ENCODE measurements around the gene ZNF200. TPM values are rescaled to one million over a fixed set of nuclear protein-coding genes. Genes with fewer than 3 reads are reported as not detected.

The ZNF200 gene
- polyA plus RNA-seq, 1 donor: 5.9 TPM

DNA sequence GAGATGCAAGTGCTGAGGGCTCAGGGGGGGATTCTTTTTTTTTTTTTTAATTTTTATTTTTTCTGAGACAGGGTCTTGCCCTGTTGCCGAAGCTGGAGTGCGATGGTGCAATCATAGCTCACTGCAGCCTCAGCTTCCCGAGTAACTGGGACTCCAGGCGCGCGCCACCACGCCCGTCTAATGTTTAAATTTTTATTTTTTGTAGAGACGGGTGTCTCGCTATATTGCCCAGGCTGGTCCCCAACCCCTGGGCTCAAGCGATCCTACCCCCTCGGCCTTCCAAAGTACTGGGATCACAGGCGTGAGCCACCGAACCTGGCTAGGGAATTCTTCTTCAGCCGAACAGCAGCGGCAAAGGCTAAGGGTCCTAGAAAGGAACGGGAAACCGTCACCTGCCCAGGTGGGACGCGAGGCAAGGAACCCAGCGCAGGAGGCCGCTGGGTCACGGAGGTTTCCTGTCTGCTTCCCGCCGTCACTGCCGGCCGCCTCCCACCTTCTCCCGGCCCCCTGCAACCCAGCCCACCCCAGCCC, 60.3 kb downstream of the ZNF200 start:
- no peak for DNase-seq

DNA sequence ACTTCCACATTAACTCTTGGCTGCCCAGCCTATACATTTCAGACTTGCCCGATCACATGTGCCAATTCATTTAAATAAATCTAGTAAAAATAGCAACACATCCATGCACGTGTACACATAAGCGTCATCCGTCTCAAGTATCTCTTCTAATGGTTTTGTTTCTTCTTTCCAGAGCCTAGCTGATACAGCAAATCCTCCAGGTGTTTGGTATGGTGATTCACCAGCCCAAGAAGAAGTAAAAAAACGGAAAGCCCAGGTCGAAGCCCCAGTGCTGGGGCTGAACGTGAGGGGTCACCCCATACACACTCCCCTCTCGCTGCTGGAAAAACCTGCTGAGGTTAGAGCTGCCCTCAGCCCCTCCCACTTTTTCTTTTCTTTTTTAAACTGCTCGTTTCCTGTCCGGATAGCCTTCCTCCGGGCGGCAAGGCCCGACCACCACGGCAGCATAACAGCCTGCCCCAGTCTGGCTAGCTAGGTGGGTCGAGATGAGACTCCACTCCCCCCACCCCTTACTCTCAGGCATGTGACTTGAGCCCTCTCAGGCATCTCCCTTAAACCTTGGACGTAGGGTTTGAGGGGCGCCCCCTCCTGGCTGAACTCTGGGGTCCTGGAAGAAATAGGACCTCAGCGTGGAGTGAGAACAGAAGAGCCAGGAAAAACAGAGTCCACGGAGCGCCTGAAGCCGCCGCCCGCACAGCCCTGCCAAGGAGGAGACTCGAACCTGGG, 60.9 kb downstream of the ZNF200 start:
- no peak for DNase-seq

Other genes with a start within 250 kb of the ZNF200 start
- gene CLDN9, start 222.2 kb downstream of the ZNF200 start, polyA plus RNA-seq (ENCODE audit: insufficient read length): 2.2 TPM
- gene CLDN6, start 217.0 kb downstream of the ZNF200 start, polyA plus RNA-seq (ENCODE audit: insufficient read length): 0.32 TPM
- 42.5 TPM for gene TNFRSF12A, start 214.8 kb downstream of the ZNF200 start, polyA plus RNA-seq (ENCODE audit: insufficient read length)
- gene HCFC1R1, start 211.2 kb downstream of the ZNF200 start, polyA plus RNA-seq (ENCODE audit: insufficient read length): 121 TPM
- gene THOC6, start 211.1 kb downstream of the ZNF200 start, polyA plus RNA-seq (ENCODE audit: insufficient read length): 21.8 TPM
- gene BICDL2, start 198.2 kb downstream of the ZNF200 start, polyA plus RNA-seq (ENCODE audit: insufficient read length): not detected
- 2.1 TPM for gene MMP25, start 188.6 kb downstream of the ZNF200 start, polyA plus RNA-seq (ENCODE audit: insufficient read length)
- 161 TPM for gene IL32, start 169.5 kb downstream of the ZNF200 start, polyA plus RNA-seq (ENCODE audit: insufficient read length)
- 0.34 TPM for gene ZSCAN10, start 135.9 kb downstream of the ZNF200 start, polyA plus RNA-seq (ENCODE audit: insufficient read length)
- 15.1 TPM for gene ZNF205, start 122.6 kb downstream of the ZNF200 start, polyA plus RNA-seq (ENCODE audit: insufficient read length)
- 15.5 TPM for gene ZNF213, start 100.1 kb downstream of the ZNF200 start, polyA plus RNA-seq (ENCODE audit: insufficient read length)
- not detected for gene OR1F1, start 47.0 kb downstream of the ZNF200 start, polyA plus RNA-seq (ENCODE audit: insufficient read length)
- 0.40 TPM for gene MEFV, start 21.5 kb upstream of the ZNF200 start, polyA plus RNA-seq (ENCODE audit: insufficient read length)
- gene ZNF263, start 48.3 kb upstream of the ZNF200 start, polyA plus RNA-seq (ENCODE audit: insufficient read length): 28.4 TPM
- 7.7 TPM for gene TIGD7, start 70.3 kb upstream of the ZNF200 start, polyA plus RNA-seq (ENCODE audit: insufficient read length)
- 30.2 TPM for gene ZNF75A, start 70.3 kb upstream of the ZNF200 start, polyA plus RNA-seq (ENCODE audit: insufficient read length)
- not detected for gene OR2C1, start 120.7 kb upstream of the ZNF200 start, polyA plus RNA-seq (ENCODE audit: insufficient read length)
- 9.6 TPM for gene ZSCAN32, start 165.8 kb upstream of the ZNF200 start, polyA plus RNA-seq (ENCODE audit: insufficient read length)
- gene ZNF174, start 166.1 kb upstream of the ZNF200 start, polyA plus RNA-seq (ENCODE audit: insufficient read length): 7.8 TPM
- gene ZNF597, start 208.3 kb upstream of the ZNF200 start, polyA plus RNA-seq (ENCODE audit: insufficient read length): 1.8 TPM
- 33.2 TPM for gene NAA60, start 208.5 kb upstream of the ZNF200 start, polyA plus RNA-seq (ENCODE audit: insufficient read length)